Stimulated activated naive CD8-positive, alpha-beta T cell treated with anti-CD3 and anti-CD28 coated beads, Interleukin-15, Interleukin-2, amounts not matched to agents 100 ng/mL and 50 ng/mL, for 24 hours (primary cell): ENCODE measurements around the gene USP20.
"Not testable (repeated sequence)": the region's sequence is repeated elsewhere in the genome, so short reads cannot be mapped to it uniquely, and the experiment has no call there.

Experiments
- H3K27ac Mint-ChIP-seq: one replicate; pipeline ENCODE4 v1.8.0; 2021; ENCODE audit warnings: mild to moderate bottlenecking, mixed read lengths
- H3K27me3 Mint-ChIP-seq: one replicate; pipeline ENCODE4 v1.8.0; 2021; ENCODE audit warnings: mixed read lengths
- H3K36me3 Mint-ChIP-seq: one replicate; pipeline ENCODE4 v1.8.0; 2021; ENCODE audit warnings: low read depth, mixed read lengths
- H3K4me1 Mint-ChIP-seq: one replicate; pipeline ENCODE4 v1.8.0; 2021; ENCODE audit warnings: low read depth, mixed read lengths
- H3K4me3 Mint-ChIP-seq: one replicate; pipeline ENCODE4 v1.8.0; 2021; ENCODE audit warnings: mild to moderate bottlenecking, mixed read lengths
- H3K9me3 Mint-ChIP-seq: one replicate; pipeline ENCODE4 v1.8.0; 2021; ENCODE audit warnings: mixed read lengths

USP20 gene

DNA sequence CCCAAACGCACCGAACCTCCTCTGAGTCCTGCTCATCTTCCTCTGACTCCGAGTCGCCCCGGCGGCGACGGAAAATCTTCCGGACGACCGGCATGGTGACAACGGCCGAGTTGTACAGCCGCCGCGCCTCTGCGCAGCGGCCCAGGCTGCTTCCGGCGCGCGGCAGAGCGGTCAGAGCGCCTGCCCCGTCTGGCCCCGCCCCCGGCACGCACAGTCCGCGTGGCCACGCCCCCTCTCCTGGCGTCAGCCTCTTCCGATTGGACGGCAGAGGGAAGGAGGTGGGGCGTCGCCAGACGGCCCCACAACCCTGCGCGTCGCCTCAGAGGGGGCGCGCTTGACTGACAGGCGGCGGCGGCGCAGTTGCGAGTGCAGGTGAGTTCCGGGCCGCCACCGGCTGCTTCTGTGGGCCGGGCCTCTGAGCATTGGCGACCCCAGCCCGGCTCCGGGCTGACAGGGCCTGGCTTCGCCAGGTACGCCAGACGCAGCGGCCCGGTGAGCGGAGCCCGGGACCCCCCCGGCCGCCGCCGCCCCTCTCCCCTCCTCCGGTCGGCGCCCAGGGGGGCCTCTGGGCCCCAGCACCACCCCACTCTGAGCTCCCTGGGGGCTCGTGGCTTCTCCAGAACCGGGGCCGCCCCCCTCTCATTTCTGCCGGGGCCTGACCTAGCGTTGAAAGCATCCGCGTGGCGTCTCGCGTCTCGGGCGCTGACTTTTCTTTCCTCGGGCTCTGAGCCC, at the start of gene USP20, which contains the start of gene C9orf78:
USP20 (plus strand) TSS at position 331 of the 732 bp plus-strand sequence. CDS start 17,098 bp downstream, outside the sequence.
C9orf78 (minus strand) TSS at position 148 of the 732 bp plus-strand sequence; CDS start at position 94, 54 bp downstream.
- Mint-ChIP-seq H3K4me3 (peak within 1 kb of the TSS; percentile 95), H3K9me3 (no peaks in the 10 kb centered on the region), H3K4me1 (peaks cover 57% of the 10 kb centered on the region), H3K27me3 (no peaks in the 10 kb centered on the region), H3K36me3 (peaks cover 37% of the 10 kb centered on the region), H3K27ac (peak within 1 kb of the TSS; percentile 94)

DNA sequence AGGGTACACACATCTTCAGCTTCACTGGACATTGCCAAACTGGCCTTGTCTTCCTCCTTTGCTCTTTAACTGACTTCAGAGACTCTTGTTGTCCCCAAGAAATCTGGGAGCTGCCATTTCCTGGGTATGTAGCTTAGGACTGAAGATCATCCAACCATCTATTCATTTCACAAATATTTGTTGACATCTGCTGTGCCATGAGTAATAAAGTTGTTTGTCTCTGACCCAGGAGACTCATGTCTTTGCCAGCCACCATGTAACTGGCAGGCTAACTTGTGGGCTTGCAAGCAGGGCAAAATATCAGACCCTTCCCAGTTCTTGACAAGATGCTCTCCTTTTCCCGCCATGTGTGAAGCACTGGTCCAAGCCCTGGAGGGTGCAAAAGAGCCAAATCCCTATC, 49.4 kb upstream of the USP20 start:
- peaks cover 5% of the 10 kb centered on the region for H3K27me3 Mint-ChIP-seq
- H3K4me3 Mint-ChIP-seq = no peak overlapping the region
- H3K9me3 Mint-ChIP-seq = no peaks in the 10 kb centered on the region
- H3K27ac Mint-ChIP-seq = no peak overlapping the region
- no peaks in the 10 kb centered on the region for H3K36me3 Mint-ChIP-seq
- peaks cover 14% of the 10 kb centered on the region for H3K4me1 Mint-ChIP-seq

- H3K27me3 Mint-ChIP-seq = peaks cover 5% of the 10 kb centered on the region
Observed at GRCh38 chr9:129786481-129786880, 48.8 kb upstream of the USP20 start.

GRCh38 chr9:129794549-129794948, 40.7 kb upstream of the USP20 start:
- peaks cover 6% of the 10 kb centered on the region for H3K4me1 Mint-ChIP-seq
- no peaks in the 10 kb centered on the region for H3K27me3 Mint-ChIP-seq
- no peak overlapping the region for H3K4me3 Mint-ChIP-seq
- no peaks in the 10 kb centered on the region for H3K9me3 Mint-ChIP-seq
- H3K27ac Mint-ChIP-seq = no peak overlapping the region
- H3K36me3 Mint-ChIP-seq = no peaks in the 10 kb centered on the region

More at GRCh38 chr9:129786481-129786880, 48.8 kb upstream of the USP20 start:
- Mint-ChIP-seq H3K36me3 (no peaks in the 10 kb centered on the region), H3K4me3 (no peak overlapping the region), H3K4me1 (peaks cover 10% of the 10 kb centered on the region), H3K9me3 (no peaks in the 10 kb centered on the region), H3K27ac (no peak overlapping the region)

DNA sequence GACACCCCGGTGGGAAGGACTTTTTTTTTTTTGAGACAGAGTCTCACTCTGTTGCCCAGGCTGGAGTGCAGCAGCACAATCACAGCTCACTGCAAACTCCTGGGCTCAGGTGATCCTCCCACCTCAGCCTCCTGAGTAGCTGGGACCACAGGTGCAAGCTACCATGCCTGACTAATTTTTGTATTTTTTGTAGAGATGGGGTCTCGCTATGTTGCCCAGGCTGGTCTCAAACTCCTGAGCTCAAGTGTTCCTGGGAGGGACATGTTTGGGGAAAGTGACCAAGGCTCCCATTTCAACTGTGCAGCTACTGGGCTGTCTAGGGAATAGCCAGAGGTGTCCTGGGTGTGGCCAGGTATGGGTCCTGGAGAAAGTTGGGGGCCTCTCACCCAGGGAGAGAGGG, 39.2 kb upstream of the USP20 start:
- not testable (repeated sequence) for H3K9me3 Mint-ChIP-seq, H3K4me3 Mint-ChIP-seq, H3K27me3 Mint-ChIP-seq, H3K4me1 Mint-ChIP-seq, H3K36me3 Mint-ChIP-seq, H3K27ac Mint-ChIP-seq

- H3K4me1 Mint-ChIP-seq = peaks cover 5% of the 10 kb centered on the region
- no peaks in the 10 kb centered on the region for H3K27me3 Mint-ChIP-seq
- no peaks in the 10 kb centered on the region for H3K36me3 Mint-ChIP-seq
- no peak overlapping the region for H3K27ac Mint-ChIP-seq
- no peak overlapping the region for H3K4me3 Mint-ChIP-seq
- no peaks in the 10 kb centered on the region for H3K9me3 Mint-ChIP-seq
Observed at GRCh38 chr9:129798973-129799372, 36.3 kb upstream of the USP20 start.

DNA sequence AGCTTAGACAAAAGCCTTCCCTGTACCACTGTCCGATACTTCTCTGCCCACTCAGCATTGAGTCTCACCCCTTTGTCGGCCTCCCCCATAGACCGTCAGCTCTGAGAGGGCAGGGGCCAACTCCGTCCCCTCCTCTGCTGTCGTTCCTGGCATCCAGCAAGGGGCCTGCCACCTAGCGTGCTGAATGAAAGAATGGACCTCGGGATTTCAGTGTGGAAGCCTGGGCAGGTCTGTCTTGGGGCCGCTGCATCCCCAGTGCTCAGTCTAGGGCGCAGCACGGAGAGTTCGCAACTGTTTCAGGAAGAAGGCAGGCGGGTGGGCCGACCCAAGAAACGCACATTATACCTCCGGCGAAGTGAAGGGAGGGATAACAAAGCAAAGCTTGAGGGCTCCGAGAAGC, 33.8 kb upstream of the USP20 start:
- no peak overlapping the region for H3K27ac Mint-ChIP-seq
- H3K36me3 Mint-ChIP-seq = peaks cover 18% of the 10 kb centered on the region
- no peaks in the 10 kb centered on the region for H3K27me3 Mint-ChIP-seq
- H3K4me3 Mint-ChIP-seq = peak overlapping the region; percentile 20
- H3K9me3 Mint-ChIP-seq = no peaks in the 10 kb centered on the region
- H3K4me1 Mint-ChIP-seq = peaks cover 25% of the 10 kb centered on the region

DNA sequence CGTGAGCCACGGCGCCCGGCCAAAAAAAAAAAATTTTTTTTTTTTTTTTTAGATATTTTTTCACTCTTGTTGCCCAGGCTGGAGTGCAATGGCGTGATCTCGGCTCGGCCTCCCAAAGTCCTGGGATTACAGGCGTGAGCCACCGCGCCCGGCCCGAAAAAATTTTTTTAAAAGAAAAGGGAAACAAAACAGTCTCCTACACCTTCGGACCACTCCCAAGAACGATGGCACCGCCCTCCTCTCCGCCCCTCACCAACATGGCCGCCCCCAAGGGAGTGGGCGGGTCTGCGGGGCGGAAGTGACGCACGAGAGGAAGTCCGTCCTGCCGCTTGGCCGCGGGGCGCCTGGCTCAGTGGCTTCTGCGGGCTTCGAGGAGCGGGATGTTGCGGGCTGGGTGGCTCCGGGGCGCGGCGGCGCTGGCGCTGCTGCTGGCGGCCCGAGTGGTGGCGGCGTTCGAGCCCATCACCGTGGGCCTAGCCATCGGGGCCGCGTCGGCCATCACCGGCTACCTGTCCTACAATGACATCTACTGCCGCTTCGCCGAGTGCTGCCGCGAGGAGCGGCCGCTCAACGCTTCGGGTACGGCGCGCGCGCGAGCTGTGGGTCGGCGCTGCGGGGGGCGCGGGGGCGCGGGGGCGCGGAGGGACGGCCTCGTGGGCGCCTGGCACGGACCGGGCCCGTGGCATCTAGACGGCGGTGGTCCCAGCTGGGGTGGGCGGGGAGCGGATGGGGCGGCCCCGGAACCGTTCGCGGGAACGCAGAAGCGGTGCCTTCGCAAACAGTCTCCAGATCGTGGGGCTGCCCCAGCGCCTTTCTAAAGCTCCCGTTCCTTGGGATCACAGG, 32.2 kb upstream of the USP20 start, which contains the start of gene TOR1B:
TOR1B (plus strand) TSS at position 352 of the 843 bp plus-strand sequence; CDS start at position 381, 29 bp downstream.
- Mint-ChIP-seq H3K9me3 (no peaks in the 10 kb centered on the region), H3K4me1 (peaks cover 31% of the 10 kb centered on the region), H3K4me3 (peak within 1 kb of the TSS; percentile 82), H3K27me3 (no peaks in the 10 kb centered on the region), H3K36me3 (peaks cover 25% of the 10 kb centered on the region), H3K27ac (peak within 1 kb of the TSS; percentile 89)

DNA sequence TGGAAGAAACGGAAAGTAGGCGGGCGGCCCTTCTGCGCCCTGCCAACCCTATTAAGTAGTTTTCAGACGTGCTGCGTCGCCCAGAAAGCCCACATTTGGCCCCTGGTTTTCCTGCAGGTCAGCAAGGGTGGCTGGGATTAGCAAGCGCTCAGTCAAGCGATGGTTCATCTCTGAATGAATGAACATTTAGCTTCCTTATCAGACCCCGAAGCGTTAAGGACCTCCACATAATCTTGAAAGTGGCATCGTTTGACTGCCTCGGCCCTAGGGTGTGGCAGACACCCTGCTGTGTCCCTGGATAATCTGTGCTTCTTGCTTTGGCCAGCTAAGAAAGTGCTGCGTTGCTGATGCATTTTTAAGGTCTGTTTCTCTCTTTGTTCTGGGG, 31.6 kb upstream of the USP20 start:
- H3K27me3 Mint-ChIP-seq = no peaks in the 10 kb centered on the region
- H3K4me1 Mint-ChIP-seq = peaks cover 31% of the 10 kb centered on the region
- H3K36me3 Mint-ChIP-seq = peaks cover 27% of the 10 kb centered on the region
- no peaks in the 10 kb centered on the region for H3K9me3 Mint-ChIP-seq
- peak overlapping the region; percentile 82 for H3K4me3 Mint-ChIP-seq
- H3K27ac Mint-ChIP-seq = peak overlapping the region; percentile 43

DNA sequence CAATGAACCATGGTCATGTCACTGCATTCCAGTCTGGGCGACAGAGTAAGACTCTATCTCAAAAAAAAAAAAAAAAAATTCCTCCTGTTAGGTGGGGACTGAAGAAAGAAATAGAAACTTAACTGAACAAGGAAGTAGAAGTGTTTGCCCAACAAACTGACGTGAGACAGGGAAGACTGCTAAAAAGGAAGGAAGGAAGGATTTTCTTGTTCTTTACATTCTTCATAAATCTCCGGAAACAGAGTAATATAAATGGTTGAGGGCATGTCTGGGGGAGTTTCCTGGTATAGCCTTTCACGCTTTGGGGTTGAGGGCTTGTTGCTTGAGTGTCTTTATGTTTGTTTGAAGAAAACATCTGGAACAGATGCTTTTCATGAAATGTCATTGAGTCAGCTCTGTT, 29.2 kb upstream of the USP20 start:
- H3K9me3 Mint-ChIP-seq = no peaks in the 10 kb centered on the region
- peak overlapping the region; percentile 71 for H3K27ac Mint-ChIP-seq
- no peaks in the 10 kb centered on the region for H3K27me3 Mint-ChIP-seq
- H3K4me3 Mint-ChIP-seq = no peak overlapping the region
- H3K36me3 Mint-ChIP-seq = peaks cover 50% of the 10 kb centered on the region
- peaks cover 31% of the 10 kb centered on the region for H3K4me1 Mint-ChIP-seq

- H3K27me3 Mint-ChIP-seq = no peaks in the 10 kb centered on the region
- H3K27ac Mint-ChIP-seq = no peak overlapping the region
- peaks cover 69% of the 10 kb centered on the region for H3K36me3 Mint-ChIP-seq
- H3K4me1 Mint-ChIP-seq = peaks cover 27% of the 10 kb centered on the region
- no peaks in the 10 kb centered on the region for H3K9me3 Mint-ChIP-seq
- no peak overlapping the region for H3K4me3 Mint-ChIP-seq
Observed at GRCh38 chr9:129809346-129809745, 25.9 kb upstream of the USP20 start.

- no peaks in the 10 kb centered on the region for H3K9me3 Mint-ChIP-seq
- H3K27ac Mint-ChIP-seq = no peak overlapping the region
- H3K36me3 Mint-ChIP-seq = peaks cover 71% of the 10 kb centered on the region
- no peak overlapping the region for H3K4me3 Mint-ChIP-seq
- peaks cover 27% of the 10 kb centered on the region for H3K4me1 Mint-ChIP-seq
- no peaks in the 10 kb centered on the region for H3K27me3 Mint-ChIP-seq
Observed at GRCh38 chr9:129810116-129810515, 25.1 kb upstream of the USP20 start.

DNA sequence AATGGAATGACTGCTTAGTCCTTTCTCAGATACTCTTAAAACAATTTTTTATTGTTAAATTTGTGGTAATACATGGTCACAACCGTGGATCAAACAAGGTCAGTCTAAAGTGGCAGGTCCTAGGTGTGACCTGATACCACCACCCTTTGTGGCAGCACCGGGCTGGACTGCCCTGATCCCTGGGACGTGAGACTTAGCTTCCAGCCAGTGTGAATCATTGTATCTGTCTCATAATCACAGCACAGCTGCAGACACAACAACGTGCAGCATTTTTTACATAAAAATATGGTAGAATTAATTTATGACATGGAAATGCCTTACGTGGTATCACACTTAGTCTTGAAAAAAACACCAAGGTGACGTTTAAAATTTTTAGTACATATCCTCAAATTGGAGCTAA, 24.5 kb upstream of the USP20 start:
- Mint-ChIP-seq H3K27me3 (no peaks in the 10 kb centered on the region), H3K36me3 (peaks cover 72% of the 10 kb centered on the region)

DNA sequence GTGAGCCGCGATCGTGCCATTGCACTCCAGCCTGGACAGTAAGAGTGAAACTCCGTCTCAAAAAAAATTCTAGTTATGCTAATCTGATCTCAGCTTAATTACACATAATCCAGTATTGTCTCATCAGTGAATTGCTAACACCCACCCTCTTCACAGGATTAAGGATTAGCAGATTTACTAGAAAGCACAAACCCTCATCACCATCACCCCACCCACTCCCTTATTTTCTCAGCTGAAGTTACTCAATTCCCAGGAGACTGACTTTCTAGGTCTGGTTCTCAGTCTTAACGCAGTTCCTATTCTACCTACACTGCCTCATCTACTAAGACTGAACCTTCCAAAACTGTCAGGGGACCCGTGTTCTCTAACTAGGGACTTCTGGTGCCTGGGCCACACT, 23.3 kb upstream of the USP20 start:
- Mint-ChIP-seq H3K4me3 (no peak overlapping the region), H3K4me1 (peaks cover 13% of the 10 kb centered on the region), H3K9me3 (no peaks in the 10 kb centered on the region), H3K27me3 (no peaks in the 10 kb centered on the region), H3K27ac (peak overlapping the region; percentile 43), H3K36me3 (peaks cover 75% of the 10 kb centered on the region)

More for the DNA sequence above, 24.5 kb upstream of the USP20 start:
- Mint-ChIP-seq H3K4me1 (peaks cover 22% of the 10 kb centered on the region), H3K27ac (no peak overlapping the region), H3K4me3 (no peak overlapping the region), H3K9me3 (no peaks in the 10 kb centered on the region)

GRCh38 chr9:129812385-129812784, 22.9 kb upstream of the USP20 start:
- Mint-ChIP-seq H3K27ac (peak overlapping the region; percentile 43), H3K27me3 (no peaks in the 10 kb centered on the region), H3K9me3 (no peaks in the 10 kb centered on the region)

More at GRCh38 chr9:129812385-129812784, 22.9 kb upstream of the USP20 start:
- Mint-ChIP-seq H3K4me1 (peaks cover 8% of the 10 kb centered on the region), H3K36me3 (peaks cover 72% of the 10 kb centered on the region), H3K4me3 (no peak overlapping the region)
